Upper lobe of right lung (tissue), 1 donor: ENCODE data around the gene TBC1D2B. TPM values are rescaled to one million over a fixed set of nuclear protein-coding genes. Genes with fewer than 3 reads are reported as not detected.
A peak's percentile ranks its signal among the peaks of the same experiment; 100 is the strongest.

Source experiments
- ATAC-seq: fragments of 200-7000 bp; cut with Tn5 transposase; one replicate; pipeline ENCODE4 v1.9.1; 2020; ENCODE audit warnings: mild to moderate bottlenecking, moderate library complexity
- DNase-seq: peaks from one replicate; pipeline ENCODE4 v3.0.0-alpha.2; 2020
- H3K27ac ChIP-seq: fragments of 200-600 bp; one replicate; pipeline ENCODE4 v1.8.0; 2022
- H3K27me3 ChIP-seq: fragments of 200-600 bp; one replicate; pipeline ENCODE4 v1.8.0; 2022; ENCODE audit warnings: mild to moderate bottlenecking
- H3K36me3 ChIP-seq: fragments of 200-600 bp; one replicate; pipeline ENCODE4 v1.8.0; 2022
- H3K4me1 ChIP-seq: fragments of 200-600 bp; one replicate; pipeline ENCODE4 v1.8.0; 2022
- H3K4me3 ChIP-seq: fragments of 200-600 bp; one replicate; pipeline ENCODE4 v1.8.0; 2022; ENCODE audit warnings: mild to moderate bottlenecking
- H3K9me3 ChIP-seq: fragments of 200-600 bp; one replicate; pipeline ENCODE4 v1.8.0; 2022
- intact Hi-C: fragments of 100-400 bp; cut with DNase I; formaldehyde crosslinking; loops from one replicate; pipeline ENCODE4 v1.11.0; 2022
- total RNA-seq: library from RNA; stranded (reverse); fragmentation: NEBNext Ultra II Directional; extraction: Animal tissue kit (Norgen Biotek cat#: 25700); gene quantifications from one replicate; pipeline ENCODE4 v1.2.1, GENCODE V29; 2021
- TF ChIP-seq, protein P1 (sequence below): fragments of 200-600 bp; IDR thresholded peaks from one replicate; pipeline ENCODE4 v1.8.0; 2022; ENCODE audit warnings: antibody characterized with exemption
- donor health status: DM: no; HTN: yes; CAD: no; lungs with severe emphysema.

TBC1D2B gene
- total RNA-seq, 1 donor from 2014 or later: 88.7 TPM

DNA sequence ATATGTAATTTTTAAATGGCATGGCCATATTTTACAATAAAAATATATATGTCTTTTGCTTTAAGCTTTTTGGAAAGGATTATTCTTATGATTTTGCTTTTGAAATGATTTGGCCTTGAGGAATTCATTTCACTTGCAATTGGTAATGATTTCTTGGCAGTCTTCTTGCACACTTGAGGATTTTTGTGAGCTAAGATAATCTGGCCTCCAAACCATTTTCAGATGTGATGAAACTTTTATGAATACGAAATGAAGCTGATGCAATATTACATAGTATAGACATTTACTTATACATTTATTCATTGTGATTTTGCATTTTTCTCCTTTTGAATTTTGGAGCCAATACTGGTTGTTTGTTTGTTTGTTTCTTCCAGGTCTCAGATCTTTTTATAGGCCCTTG lies 8.4 kb upstream of the TBC1D2B start:
- no peak overlapping the region for H3K27ac ChIP-seq
- ATAC-seq (no peak), DNase-seq (no peak)
- H3K4me3 ChIP-seq: no peak overlapping the region
- intact Hi-C loops: no loop called here
- no peaks in the 10 kb centered on the region for H3K9me3 ChIP-seq
- TF ChIP-seq, protein P1, sequence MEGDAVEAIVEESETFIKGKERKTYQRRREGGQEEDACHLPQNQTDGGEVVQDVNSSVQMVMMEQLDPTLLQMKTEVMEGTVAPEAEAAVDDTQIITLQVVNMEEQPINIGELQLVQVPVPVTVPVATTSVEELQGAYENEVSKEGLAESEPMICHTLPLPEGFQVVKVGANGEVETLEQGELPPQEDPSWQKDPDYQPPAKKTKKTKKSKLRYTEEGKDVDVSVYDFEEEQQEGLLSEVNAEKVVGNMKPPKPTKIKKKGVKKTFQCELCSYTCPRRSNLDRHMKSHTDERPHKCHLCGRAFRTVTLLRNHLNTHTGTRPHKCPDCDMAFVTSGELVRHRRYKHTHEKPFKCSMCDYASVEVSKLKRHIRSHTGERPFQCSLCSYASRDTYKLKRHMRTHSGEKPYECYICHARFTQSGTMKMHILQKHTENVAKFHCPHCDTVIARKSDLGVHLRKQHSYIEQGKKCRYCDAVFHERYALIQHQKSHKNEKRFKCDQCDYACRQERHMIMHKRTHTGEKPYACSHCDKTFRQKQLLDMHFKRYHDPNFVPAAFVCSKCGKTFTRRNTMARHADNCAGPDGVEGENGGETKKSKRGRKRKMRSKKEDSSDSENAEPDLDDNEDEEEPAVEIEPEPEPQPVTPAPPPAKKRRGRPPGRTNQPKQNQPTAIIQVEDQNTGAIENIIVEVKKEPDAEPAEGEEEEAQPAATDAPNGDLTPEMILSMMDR: no peak
- H3K27me3 ChIP-seq: no peaks in the 10 kb centered on the region
- H3K4me1 ChIP-seq: peaks cover 26% of the 10 kb centered on the region
- no peaks in the 10 kb centered on the region for H3K36me3 ChIP-seq

DNA sequence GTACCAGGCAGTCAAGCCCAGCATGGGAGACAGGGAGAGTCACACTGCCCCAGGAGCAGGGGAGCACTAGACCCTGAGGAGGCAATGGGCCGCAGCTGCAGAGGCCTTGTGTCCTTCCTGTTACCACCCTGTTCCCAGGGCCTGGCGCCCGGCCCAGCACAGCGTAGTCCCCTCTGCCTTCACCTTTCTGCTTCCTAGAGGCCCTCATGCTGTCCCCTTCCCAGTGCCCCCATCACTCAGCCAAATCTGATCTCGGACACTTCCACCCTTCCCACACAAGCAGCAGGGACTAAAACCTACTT lies 6.9 kb upstream of the TBC1D2B start:
- intact Hi-C loops: no loop called here
- TF ChIP-seq, protein P1: no peak
- no peak overlapping the region for H3K4me3 ChIP-seq
- H3K27ac ChIP-seq: peak overlapping the region; percentile 30
- H3K4me1 ChIP-seq: peaks cover 26% of the 10 kb centered on the region
- no peak for ATAC-seq
- H3K36me3 ChIP-seq: no peaks in the 10 kb centered on the region
- H3K27me3 ChIP-seq: no peaks in the 10 kb centered on the region
- DNase-seq: no peak
- H3K9me3 ChIP-seq: no peaks in the 10 kb centered on the region

DNA sequence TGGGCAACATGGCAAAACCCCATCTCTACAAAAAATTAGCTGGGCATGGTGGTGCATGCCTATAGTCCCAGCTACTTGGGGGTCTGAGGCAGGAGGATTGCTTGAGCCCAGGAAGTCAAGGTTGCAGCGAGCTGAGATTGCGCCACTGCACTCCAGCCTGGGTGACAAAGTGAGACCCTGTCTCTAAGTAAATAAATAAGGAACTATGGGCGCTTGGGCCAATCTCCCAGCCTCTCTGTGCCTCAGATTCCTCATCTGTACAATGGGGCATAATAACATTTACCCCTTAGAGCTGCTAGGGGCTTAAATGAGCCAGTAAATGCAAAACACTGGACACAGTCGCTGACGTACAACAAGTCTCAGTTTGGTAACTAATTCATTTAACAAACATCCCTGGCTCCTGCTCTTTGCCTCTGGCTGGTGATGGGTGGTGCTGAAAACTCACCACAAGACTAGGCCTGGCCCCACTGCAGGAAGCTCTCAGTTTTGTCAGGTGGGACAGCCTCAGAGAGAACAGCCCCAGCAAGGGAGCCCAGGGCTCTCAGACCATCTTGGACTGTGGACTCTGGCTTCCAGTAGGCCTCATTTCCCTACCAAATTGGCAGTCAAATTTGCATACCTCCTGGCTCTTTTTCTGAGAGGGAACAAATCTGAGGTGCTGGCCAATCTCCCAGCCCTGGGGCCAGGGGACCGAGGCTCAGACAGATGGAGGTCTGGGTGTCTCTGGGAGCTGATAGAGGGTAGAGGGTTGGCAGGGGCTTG lies 6.4 kb upstream of the TBC1D2B start:
- Histone ChIP-seq H3K27ac (peak overlapping the region; percentile 30), H3K27me3 (no peaks in the 10 kb centered on the region), H3K4me1 (peaks cover 26% of the 10 kb centered on the region), H3K36me3 (no peaks in the 10 kb centered on the region), H3K4me3 (no peak overlapping the region), H3K9me3 (no peaks in the 10 kb centered on the region)
- ATAC-seq (no peak), DNase-seq (no peak)
- intact Hi-C loops: no loop called here
- TF ChIP-seq, protein P1: no peak

DNA sequence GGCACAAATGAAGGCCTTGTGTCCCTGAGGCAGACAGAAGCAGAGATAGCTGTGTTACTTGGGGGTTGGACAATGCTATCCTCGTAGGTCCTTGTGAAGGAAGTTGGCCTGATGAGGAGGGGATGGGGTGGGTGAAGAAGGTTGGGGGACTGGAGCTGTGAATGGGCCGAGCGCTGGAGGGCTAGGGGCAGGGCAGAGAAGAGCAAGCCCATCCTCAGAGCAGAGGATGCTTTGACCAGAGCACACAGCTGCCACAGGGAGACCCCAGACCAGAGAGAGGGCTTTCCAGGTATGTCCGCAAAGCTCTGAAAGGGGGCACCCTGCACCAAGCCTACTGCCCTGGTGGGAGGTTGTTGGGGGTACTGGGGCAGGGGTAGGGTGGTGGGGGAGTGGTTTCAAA lies 5.7 kb upstream of the TBC1D2B start:
- Histone ChIP-seq H3K9me3 (no peaks in the 10 kb centered on the region), H3K4me3 (no peak overlapping the region), H3K4me1 (peaks cover 24% of the 10 kb centered on the region), H3K27ac (peak overlapping the region; percentile 55), H3K27me3 (no peaks in the 10 kb centered on the region), H3K36me3 (no peaks in the 10 kb centered on the region)
- ATAC-seq (no peak), DNase-seq (no peak)
- intact Hi-C loops: no loop called here
- TF ChIP-seq, protein P1: no peak

DNA sequence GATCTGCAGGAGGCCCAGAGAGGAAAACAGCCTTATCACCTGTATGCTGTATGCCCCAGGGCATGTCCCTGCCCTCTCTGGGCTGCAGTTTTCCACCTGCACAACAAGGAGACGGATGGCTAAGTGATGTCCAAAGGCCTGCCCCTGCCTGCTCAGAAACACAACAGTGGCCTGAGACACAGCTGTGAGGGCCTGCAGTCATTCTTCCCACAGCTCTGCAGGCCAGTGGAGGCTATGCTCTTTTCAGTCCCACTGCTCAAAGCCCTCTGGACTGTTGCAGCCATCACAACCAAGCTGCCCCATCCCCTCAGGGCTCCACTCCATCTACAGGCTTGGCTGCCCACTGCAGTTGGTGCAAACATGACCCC lies 5.2 kb upstream of the TBC1D2B start:
- Histone ChIP-seq H3K4me1 (peaks cover 28% of the 10 kb centered on the region), H3K27me3 (no peaks in the 10 kb centered on the region), H3K4me3 (no peak overlapping the region), H3K9me3 (no peaks in the 10 kb centered on the region), H3K36me3 (no peaks in the 10 kb centered on the region), H3K27ac (peak overlapping the region; percentile 55)
- no peak for ATAC-seq
- TF ChIP-seq, protein P1: no peak
- intact Hi-C loops: no loop called here
- DNase-seq: no peak
